OCI-LY3 (cell line): Measurements from ENCODE around the gene RETREG3.

Experiments used
- CTCF ChIP-seq: fragments of 200-600, 300-600 bp; sonication (generic); IDR thresholded peaks from 2 replicates; pipeline ENCODE4 v1.5.1; 2014; ENCODE audit warnings: antibody characterized with exemption, low read length, low read depth
- EZH2phosphoT487 ChIP-seq: fragments of 200-600 bp; shearing (Covaris generic); IDR thresholded peaks from 2 replicates; pipeline ENCODE4 v1.6.1; 2018; ENCODE audit warnings: antibody characterized with exemption, mixed run types, low read depth

GRCh38 chr17:42613699-42614295 is 4.6 kb upstream of the RETREG3 start:
- TF ChIP-seq CTCF (no peak), EZH2phosphoT487 (no peak)
